Nephron (organoid): Measurements from ENCODE around the gene GRIA1.

Experiments
- H3K27ac Mint-ChIP-seq, 3 experiments: 2 replicates each; pipeline ENCODE4 v1.8.0; 2020; ENCODE audit warnings: mixed read lengths in 3 of 3, mild to moderate bottlenecking in 2 of 3, moderate library complexity in 1 of 3
- H3K27me3 Mint-ChIP-seq: 2 replicates; pipeline ENCODE4 v1.8.0; 2021; ENCODE audit warnings: low read depth, mild to moderate bottlenecking, moderate library complexity, mixed read lengths
- H3K36me3 Mint-ChIP-seq: 2 replicates; pipeline ENCODE4 v1.8.0; 2020; ENCODE audit warnings: low read depth, mixed read lengths
- H3K4me1 Mint-ChIP-seq: 2 replicates; pipeline ENCODE4 v1.8.0; 2020; ENCODE audit warnings: mixed read lengths
- H3K4me3 Mint-ChIP-seq, 3 experiments: 2 replicates each; pipeline ENCODE4 v1.8.0; 2020; ENCODE audit warnings: mild to moderate bottlenecking in 3 of 3, mixed read lengths in 3 of 3, moderate library complexity in 2 of 3
- H3K9me3 Mint-ChIP-seq: 2 replicates; pipeline ENCODE4 v1.8.0; 2020; ENCODE audit warnings: mixed read lengths
- CTCF ChIP-seq, 3 experiments: fragments of 200-600 bp; sonication (generic); IDR thresholded peaks; one replicate each; pipeline ENCODE4 v1.5.0; 2021; ENCODE audit warnings: antibody characterized with exemption in 3 of 3; ENCODE audit not compliant: unreplicated experiment in 3 of 3

The GRIA1 gene

GRCh38 chr5:153744751-153745150 lies 254.3 kb downstream of the GRIA1 start:
- Mint-ChIP-seq H3K27ac (no peak overlapping the region), H3K9me3 (no peaks in the 10 kb centered on the region), H3K27me3 (no peaks in the 10 kb centered on the region), H3K36me3 (no peaks in the 10 kb centered on the region), H3K4me1 (no peaks in the 10 kb centered on the region), H3K4me3 (no peak overlapping the region)
- TF ChIP-seq CTCF (IDR thresholded peaks at IDR 0.05; ENCODE audit: unreplicated experiment in 3 of 3), result no peak

GRCh38 chr5:153745778-153746395 lies 255.4 kb downstream of the GRIA1 start:
- H3K4me3 Mint-ChIP-seq, result no peak overlapping the region

DNA sequence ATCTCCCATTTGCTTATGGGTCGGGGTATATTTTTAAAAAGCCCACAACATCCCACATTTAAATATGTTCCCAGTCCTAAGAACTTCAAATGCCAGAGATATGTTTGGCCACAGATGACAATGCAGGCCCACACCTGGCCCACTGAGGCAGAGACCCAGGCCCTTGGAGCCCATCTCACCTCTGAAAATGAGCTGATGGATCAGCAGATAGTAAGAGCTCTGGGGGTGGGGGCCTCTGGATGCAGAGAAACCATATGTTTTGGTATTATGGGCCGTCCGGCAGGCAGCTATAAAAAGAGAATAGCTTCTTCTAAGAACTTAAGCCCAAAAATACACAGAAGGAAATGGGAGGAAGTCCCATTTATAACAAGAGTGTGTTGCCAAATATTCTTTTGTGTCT lies 256.0 kb downstream of the GRIA1 start:
- H3K27ac Mint-ChIP-seq, result no peak overlapping the region
- H3K9me3 Mint-ChIP-seq, result no peaks in the 10 kb centered on the region
- H3K4me1 Mint-ChIP-seq, result no peaks in the 10 kb centered on the region
- no peaks in the 10 kb centered on the region for H3K36me3 Mint-ChIP-seq
- no peak overlapping the region for H3K4me3 Mint-ChIP-seq
- no peaks in the 10 kb centered on the region for H3K27me3 Mint-ChIP-seq
- TF ChIP-seq CTCF (IDR thresholded peaks at IDR 0.05; ENCODE audit: unreplicated experiment in 3 of 3), result no peak

More at GRCh38 chr5:153745778-153746395, 255.4 kb downstream of the GRIA1 start:
- H3K27ac Mint-ChIP-seq, result no peak overlapping the region
- no peak for TF ChIP-seq CTCF (IDR thresholded peaks at IDR 0.05; ENCODE audit: unreplicated experiment in 3 of 3)
- H3K36me3 Mint-ChIP-seq, result no peaks in the 10 kb centered on the region
- H3K27me3 Mint-ChIP-seq, result no peaks in the 10 kb centered on the region
- no peaks in the 10 kb centered on the region for H3K9me3 Mint-ChIP-seq
- H3K4me1 Mint-ChIP-seq, result no peaks in the 10 kb centered on the region

DNA sequence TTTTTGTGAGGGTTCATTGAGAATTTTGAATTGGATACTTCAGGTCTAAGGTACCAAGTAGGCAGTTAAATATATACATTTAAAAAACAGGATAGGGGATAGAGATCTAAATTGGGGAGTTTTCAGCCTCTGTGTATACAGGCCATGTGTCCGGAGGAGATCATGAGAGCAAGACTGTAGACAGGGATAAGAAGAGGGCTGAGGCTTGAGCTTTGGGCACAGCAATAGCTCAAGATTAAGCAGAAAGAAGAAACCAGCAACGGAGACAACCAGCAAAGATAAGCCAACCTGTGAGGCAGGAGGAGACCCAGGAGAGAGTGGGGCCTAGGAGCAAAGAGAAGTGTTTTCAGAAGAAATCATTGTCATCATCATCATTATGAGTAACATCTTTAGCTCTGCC lies 258.4 kb downstream of the GRIA1 start:
- no peaks in the 10 kb centered on the region for H3K27me3 Mint-ChIP-seq
- no peak for TF ChIP-seq CTCF (IDR thresholded peaks at IDR 0.05; ENCODE audit: unreplicated experiment in 3 of 3)
- no peaks in the 10 kb centered on the region for H3K36me3 Mint-ChIP-seq
- no peaks in the 10 kb centered on the region for H3K4me1 Mint-ChIP-seq
- no peak overlapping the region for H3K27ac Mint-ChIP-seq
- H3K9me3 Mint-ChIP-seq, result no peaks in the 10 kb centered on the region
- no peak overlapping the region for H3K4me3 Mint-ChIP-seq

DNA sequence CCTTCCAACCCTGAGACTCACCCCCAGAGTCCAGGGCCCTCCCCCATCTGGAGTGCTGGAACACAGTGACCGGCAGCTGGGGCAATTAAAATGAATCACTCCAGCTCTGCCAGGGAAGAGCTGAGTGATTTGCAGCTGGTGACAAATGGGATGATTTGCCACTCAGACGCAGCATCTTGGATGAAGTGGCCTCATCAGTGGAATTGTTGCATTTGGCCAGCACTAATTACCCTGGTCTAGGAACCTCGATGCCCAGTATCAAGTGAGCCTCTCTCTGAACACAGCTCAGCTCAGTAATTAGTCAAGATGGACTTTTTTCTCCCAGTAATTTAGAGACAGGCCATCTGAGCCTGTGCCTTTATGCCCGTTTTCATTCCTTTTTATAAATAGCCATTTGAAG lies 259.5 kb downstream of the GRIA1 start:
- no peak overlapping the region for H3K4me3 Mint-ChIP-seq
- no peak overlapping the region for H3K27ac Mint-ChIP-seq
- TF ChIP-seq CTCF (IDR thresholded peaks at IDR 0.05; ENCODE audit: unreplicated experiment in 3 of 3), result no peak
- no peaks in the 10 kb centered on the region for H3K36me3 Mint-ChIP-seq
- no peaks in the 10 kb centered on the region for H3K27me3 Mint-ChIP-seq
- no peaks in the 10 kb centered on the region for H3K9me3 Mint-ChIP-seq
- no peaks in the 10 kb centered on the region for H3K4me1 Mint-ChIP-seq

DNA sequence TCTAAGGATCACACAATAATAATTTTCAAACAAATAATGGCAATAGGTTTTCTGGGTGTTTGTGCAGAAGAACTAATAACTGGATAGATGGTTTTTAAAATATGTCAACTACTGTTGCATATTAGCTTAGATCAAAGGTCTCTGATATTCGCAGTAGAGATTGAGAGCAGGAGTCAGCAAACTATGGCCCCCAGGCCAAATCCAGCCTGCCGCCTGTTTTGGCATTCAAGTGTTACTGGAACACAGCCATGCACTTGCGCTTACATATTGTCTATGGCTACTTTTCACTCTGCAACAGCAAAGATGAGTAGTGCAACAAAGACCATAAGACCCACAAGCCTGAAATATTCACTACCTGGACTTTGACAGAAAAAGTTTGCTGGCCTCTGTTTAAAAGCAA lies 260.8 kb downstream of the GRIA1 start:
- Mint-ChIP-seq H3K27me3 (no peaks in the 10 kb centered on the region), H3K36me3 (no peaks in the 10 kb centered on the region), H3K9me3 (no peaks in the 10 kb centered on the region), H3K4me3 (no peak overlapping the region), H3K27ac (no peak overlapping the region), H3K4me1 (no peaks in the 10 kb centered on the region)
- no peak for TF ChIP-seq CTCF (IDR thresholded peaks at IDR 0.05; ENCODE audit: unreplicated experiment in 3 of 3)
